GM12878 (cell line): ENCODE measurements around the gene SMARCC2. TPM values are rescaled to one million over a fixed set of nuclear protein-coding genes. Genes with fewer than 3 reads are reported as not detected.

Experiments
- BHLHE40 ChIP-seq, 2 experiments: fragments of 450-650 bp in 1 of 2; IDR thresholded peaks; 2 replicates each; pipeline ENCODE4 v1.6.1; 2011 to 2017; ENCODE audit warnings: low read depth in 2 of 2, borderline replicate concordance in 1 of 2, improper control_type of control experiment in 1 of 2, low read length in 1 of 2, mild to moderate bottlenecking in 1 of 2
- BMI1 ChIP-seq: fragments of 450-650 bp; IDR thresholded peaks from 2 replicates; pipeline ENCODE4 v1.6.1; 2016; ENCODE audit warnings: mild to moderate bottlenecking, moderate library complexity, borderline replicate concordance
- BRCA1 ChIP-seq: IDR thresholded peaks from 2 replicates; pipeline ENCODE4 v1.6.1; 2011; ENCODE audit warnings: low read depth, low read length, improper control_type of control experiment
- CBX5 ChIP-seq: sonication (generic); IDR thresholded peaks from 2 replicates; pipeline ENCODE4 v1.6.1; 2016; ENCODE audit warnings: low read depth, moderate library complexity, mild to moderate bottlenecking, inconsistent platforms
- CHD2 ChIP-seq: IDR thresholded peaks from 2 replicates; pipeline ENCODE4 v1.6.1; 2011; ENCODE audit warnings: low read depth, low read length, improper control_type of control experiment, borderline replicate concordance
- EED ChIP-seq: sonication (generic); IDR thresholded peaks from 2 replicates; pipeline ENCODE4 v1.6.1; 2016; ENCODE audit warnings: antibody characterized with exemption, low read depth
- EP300 ChIP-seq, 2 experiments: fragments of 150-350 bp in 1 of 2; IDR thresholded peaks; 2 replicates each; pipeline ENCODE4 v1.6.1; 2011 to 2012; ENCODE audit warnings: low read depth in 2 of 2, low read length in 2 of 2, borderline replicate concordance in 1 of 2, improper control_type of control experiment in 1 of 2, inconsistent platforms in 1 of 2; ENCODE audit not compliant: control insufficient read depth in 1 of 2
- EZH2 ChIP-seq: IDR thresholded peaks from 2 replicates; pipeline ENCODE4 v1.6.1; 2012; ENCODE audit warnings: low read depth, mild to moderate bottlenecking, control low read depth, inconsistent platforms, low read length, borderline replicate concordance; ENCODE audit not compliant: control insufficient read depth
- GATAD2B ChIP-seq: fragments of 450-650 bp; conservative IDR thresholded peaks from 2 replicates; pipeline ENCODE4 v1.6.1; 2017; ENCODE audit warnings: low read depth, mild to moderate bottlenecking, moderate library complexity
- HDAC6 ChIP-seq: fragments of 200-600 bp; sonication (generic); IDR thresholded peaks from one replicate; pipeline ENCODE4 v1.8.0; 2017; ENCODE audit warnings: antibody characterized with exemption; ENCODE audit not compliant: unreplicated experiment
- KDM1A ChIP-seq: fragments of 200-600 bp; sonication (generic); IDR thresholded peaks from 2 replicates; pipeline ENCODE4 v1.6.1; 2016; ENCODE audit warnings: borderline replicate concordance
- KLF5 ChIP-seq: fragments of 450-650 bp; IDR thresholded peaks from 2 replicates; pipeline ENCODE4 v1.6.1; 2014; ENCODE audit warnings: mild to moderate bottlenecking; ENCODE audit not compliant: partially characterized antibody
- LARP7 ChIP-seq: fragments of 450-650 bp; IDR thresholded peaks from 2 replicates; pipeline ENCODE4 v1.6.1; 2017; ENCODE audit warnings: mild to moderate bottlenecking
- MEF2B ChIP-seq: fragments of 450-650 bp; IDR thresholded peaks from 2 replicates; pipeline ENCODE4 v1.6.1; 2018; ENCODE audit warnings: mild to moderate bottlenecking, moderate library complexity; ENCODE audit not compliant: partially characterized antibody, poor library complexity, severe bottlenecking
- NBN ChIP-seq: fragments of 450-650 bp; IDR thresholded peaks from 2 replicates; pipeline ENCODE4 v1.6.1; 2016
- NR2C2 ChIP-seq: IDR thresholded peaks from 2 replicates; pipeline ENCODE4 v1.6.1; 2011; ENCODE audit warnings: borderline replicate concordance, low read depth; ENCODE audit not compliant: control insufficient read depth, insufficient read length
- PBX3 ChIP-seq: IDR thresholded peaks from 2 replicates; pipeline ENCODE4 v1.6.1; 2011; ENCODE audit warnings: mild to moderate bottlenecking, low read depth, low read length, moderate library complexity; ENCODE audit not compliant: insufficient replicate concordance
- PKNOX1 ChIP-seq: fragments of 450-650 bp; IDR thresholded peaks from 2 replicates; pipeline ENCODE4 v1.6.1; 2016; ENCODE audit warnings: mild to moderate bottlenecking
- PML ChIP-seq: IDR thresholded peaks from 2 replicates; pipeline ENCODE4 v1.6.1; 2012; ENCODE audit warnings: low read length, inconsistent platforms
- RBBP5 ChIP-seq: fragments of 200-600 bp; sonication (generic); conservative IDR thresholded peaks from 2 replicates; pipeline ENCODE4 v1.6.1; 2016
- RCOR1 ChIP-seq: conservative IDR thresholded peaks from 2 replicates; pipeline ENCODE4 v1.6.1; 2012; ENCODE audit warnings: low read depth, low read length, improper control_type of control experiment
- SPI1 ChIP-seq: IDR thresholded peaks from 2 replicates; pipeline ENCODE4 v1.6.1; 2011; ENCODE audit warnings: low read depth, mild to moderate bottlenecking, low read length, moderate library complexity, borderline replicate concordance; ENCODE audit not compliant: insufficient read depth
- STAT3 ChIP-seq: IDR thresholded peaks from 2 replicates; pipeline ENCODE4 v1.6.1; 2011; ENCODE audit warnings: low read depth, low read length, improper control_type of control experiment
- SUPT20H ChIP-seq: IDR thresholded peaks from 2 replicates; pipeline ENCODE4 v1.6.1; 2011; ENCODE audit warnings: low read depth, mild to moderate bottlenecking, low read length, moderate library complexity, borderline replicate concordance; ENCODE audit not compliant: control insufficient read depth
- TAF1 ChIP-seq: IDR thresholded peaks from 2 replicates; pipeline ENCODE4 v1.6.1; 2011; ENCODE audit warnings: mild to moderate bottlenecking, low read depth, low read length, borderline replicate concordance
- ZBED1 ChIP-seq: IDR thresholded peaks from 2 replicates; pipeline ENCODE4 v1.6.1; 2016; ENCODE audit warnings: borderline replicate concordance
- ZNF622 ChIP-seq: fragments of 450-650 bp; IDR thresholded peaks from 2 replicates; pipeline ENCODE4 v1.6.1; 2017; ENCODE audit warnings: mild to moderate bottlenecking, inconsistent platforms
- polyA plus RNA-seq, 11 experiments: library from polyadenylated mRNA; depleted of rRNA in 4 of 11; unstranded in 6 of 11; stranded (reverse) in 5 of 11; fragments of >200 nt; fragmentation: Nextera tagmentation in 4 of 11; fragmentation: Illumina TruSeq in 1 of 11; extraction: Ambion mirVana in 4 of 11; extraction: Trizol in 1 of 11; gene quantifications; 1 replicate in 1 of 11; 2 replicates in 10 of 11; pipeline versions ENCODE4 v1.2.1 to v1.2.3, GENCODE V29; 2011 to 2016; ENCODE audit warnings: inconsistent platforms in 2 of 11, missing spikeins in 2 of 11, low read depth in 1 of 11
- total RNA-seq, 4 experiments: library from RNA; depleted of rRNA in 3 of 4; stranded (reverse); fragments of >200 nt in 3 of 4; fragmentation: Illumina TruSeq in 1 of 4; extraction: Trizol in 1 of 4; gene quantifications; 2 replicates each; pipeline versions ENCODE4 v1.2.1 to v1.2.3, GENCODE V29; 2013 to 2021
- TF ChIP-seq, protein P1 (sequence below): fragments of 450-650 bp; IDR thresholded peaks from 2 replicates; pipeline ENCODE4 v1.6.1; 2017; ENCODE audit warnings: mild to moderate bottlenecking

The SMARCC2 gene
- total and polyA plus RNA-seq, 10 of the 15 experiments (the other 5 are each of a cell fraction or from before 2014, with no cell fraction given), result 13.6 to 71.2 (median 42.3) TPM

DNA sequence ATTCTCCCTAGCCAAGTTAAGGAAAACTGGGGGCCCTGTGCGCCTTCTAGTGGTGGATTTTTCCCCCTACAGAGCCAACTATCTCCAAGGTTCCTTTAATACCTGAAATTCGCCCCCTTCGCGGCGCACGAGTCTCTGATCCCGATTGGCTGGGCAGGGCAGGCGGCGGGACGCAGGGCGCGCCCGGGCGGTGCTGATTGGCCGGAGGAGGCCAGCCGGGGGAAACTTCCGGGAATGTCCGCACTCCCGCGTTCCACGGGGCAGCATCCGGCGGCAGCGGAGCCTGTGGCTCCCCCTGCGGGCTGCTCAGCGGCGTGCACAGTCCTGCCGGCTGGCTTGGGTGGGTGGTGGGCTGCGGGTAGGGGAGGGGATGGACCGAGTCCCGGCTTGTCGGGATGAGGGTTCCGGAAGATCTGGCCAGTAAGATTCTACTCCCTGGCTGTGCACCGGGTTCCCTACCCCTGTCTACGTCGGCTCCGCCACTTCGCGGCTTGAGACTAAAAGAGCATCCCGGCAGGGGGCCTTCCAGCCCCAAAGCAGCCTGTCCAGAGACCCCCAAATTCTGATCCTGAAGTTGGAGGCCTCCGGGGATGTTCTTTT lies 34.9 kb upstream of the SMARCC2 start, which contains the start of gene NABP2 (continued):
- TF ChIP-seq PML, result peak; percentile 69; the same call in 1 of the 2 replicates
- TF ChIP-seq RCOR1, result no peak
- no peak for TF ChIP-seq ZNF622
- no peak for TF ChIP-seq MEF2B
- TF ChIP-seq KLF5, result peak; percentile 73
- no peak for TF ChIP-seq SUPT20H
- peak; percentile 79 for TF ChIP-seq NBN
- TF ChIP-seq GATAD2B, result peak; percentile 65; the same call in 1 of the 2 replicates
- peak; percentile 74 for TF ChIP-seq EED
- no peak for TF ChIP-seq EZH2
- TF ChIP-seq, protein P1, sequence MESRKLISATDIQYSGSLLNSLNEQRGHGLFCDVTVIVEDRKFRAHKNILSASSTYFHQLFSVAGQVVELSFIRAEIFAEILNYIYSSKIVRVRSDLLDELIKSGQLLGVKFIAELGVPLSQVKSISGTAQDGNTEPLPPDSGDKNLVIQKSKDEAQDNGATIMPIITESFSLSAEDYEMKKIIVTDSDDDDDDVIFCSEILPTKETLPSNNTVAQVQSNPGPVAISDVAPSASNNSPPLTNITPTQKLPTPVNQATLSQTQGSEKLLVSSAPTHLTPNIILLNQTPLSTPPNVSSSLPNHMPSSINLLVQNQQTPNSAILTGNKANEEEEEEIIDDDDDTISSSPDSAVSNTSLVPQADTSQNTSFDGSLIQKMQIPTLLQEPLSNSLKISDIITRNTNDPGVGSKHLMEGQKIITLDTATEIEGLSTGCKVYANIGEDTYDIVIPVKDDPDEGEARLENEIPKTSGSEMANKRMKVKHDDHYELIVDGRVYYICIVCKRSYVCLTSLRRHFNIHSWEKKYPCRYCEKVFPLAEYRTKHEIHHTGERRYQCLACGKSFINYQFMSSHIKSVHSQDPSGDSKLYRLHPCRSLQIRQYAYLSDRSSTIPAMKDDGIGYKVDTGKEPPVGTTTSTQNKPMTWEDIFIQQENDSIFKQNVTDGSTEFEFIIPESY, result peak; percentile 42; the same call in 1 of the 2 replicates
- TF ChIP-seq BMI1, result no peak
- peak; percentile 87 for TF ChIP-seq CHD2
- TF ChIP-seq RBBP5, result no peak
- no peak for TF ChIP-seq LARP7
- TF ChIP-seq TAF1, result 0 out of 2 replicates have a peak, but pooled peaks have one; percentile 46
- TF ChIP-seq ZBED1, result no peak
- TF ChIP-seq NR2C2, result no peak
- TF ChIP-seq BRCA1, result no peak
- no peak for TF ChIP-seq KDM1A
- no peak for TF ChIP-seq SPI1
- no peak for TF ChIP-seq HDAC6
- TF ChIP-seq EP300 (IDR thresholded peaks at IDR 0.05; ENCODE audit: borderline replicate concordance in 1 of 2, control insufficient read depth in 1 of 2, low read depth in 2 of 2, low read length in 2 of 2), result 0 out of 4 replicates have a peak, but pooled peaks of 1 of the 2 experiments have one; percentile 7
- TF ChIP-seq STAT3, result no peak
- TF ChIP-seq BHLHE40 (IDR thresholded peaks at IDR 0.05; ENCODE audit: borderline replicate concordance in 1 of 2, low read depth in 2 of 2, low read length in 1 of 2), result peak; percentile 70 to 89
- no peak for TF ChIP-seq PBX3
- no peak for TF ChIP-seq CBX5
- no peak for TF ChIP-seq PKNOX1
